Measurements from ENCODE around the gene PIGN.

Gene PIGN, protein sequence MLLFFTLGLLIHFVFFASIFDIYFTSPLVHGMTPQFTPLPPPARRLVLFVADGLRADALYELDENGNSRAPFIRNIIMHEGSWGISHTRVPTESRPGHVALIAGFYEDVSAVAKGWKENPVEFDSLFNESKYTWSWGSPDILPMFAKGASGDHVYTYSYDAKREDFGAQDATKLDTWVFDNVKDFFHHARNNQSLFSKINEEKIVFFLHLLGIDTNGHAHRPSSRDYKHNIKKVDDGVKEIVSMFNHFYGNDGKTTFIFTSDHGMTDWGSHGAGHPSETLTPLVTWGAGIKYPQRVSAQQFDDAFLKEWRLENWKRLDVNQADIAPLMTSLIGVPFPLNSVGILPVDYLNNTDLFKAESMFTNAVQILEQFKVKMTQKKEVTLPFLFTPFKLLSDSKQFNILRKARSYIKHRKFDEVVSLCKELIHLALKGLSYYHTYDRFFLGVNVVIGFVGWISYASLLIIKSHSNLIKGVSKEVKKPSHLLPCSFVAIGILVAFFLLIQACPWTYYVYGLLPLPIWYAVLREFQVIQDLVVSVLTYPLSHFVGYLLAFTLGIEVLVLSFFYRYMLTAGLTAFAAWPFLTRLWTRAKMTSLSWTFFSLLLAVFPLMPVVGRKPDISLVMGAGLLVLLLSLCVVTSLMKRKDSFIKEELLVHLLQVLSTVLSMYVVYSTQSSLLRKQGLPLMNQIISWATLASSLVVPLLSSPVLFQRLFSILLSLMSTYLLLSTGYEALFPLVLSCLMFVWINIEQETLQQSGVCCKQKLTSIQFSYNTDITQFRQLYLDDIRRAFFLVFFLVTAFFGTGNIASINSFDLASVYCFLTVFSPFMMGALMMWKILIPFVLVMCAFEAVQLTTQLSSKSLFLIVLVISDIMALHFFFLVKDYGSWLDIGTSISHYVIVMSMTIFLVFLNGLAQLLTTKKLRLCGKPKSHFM

DNA sequence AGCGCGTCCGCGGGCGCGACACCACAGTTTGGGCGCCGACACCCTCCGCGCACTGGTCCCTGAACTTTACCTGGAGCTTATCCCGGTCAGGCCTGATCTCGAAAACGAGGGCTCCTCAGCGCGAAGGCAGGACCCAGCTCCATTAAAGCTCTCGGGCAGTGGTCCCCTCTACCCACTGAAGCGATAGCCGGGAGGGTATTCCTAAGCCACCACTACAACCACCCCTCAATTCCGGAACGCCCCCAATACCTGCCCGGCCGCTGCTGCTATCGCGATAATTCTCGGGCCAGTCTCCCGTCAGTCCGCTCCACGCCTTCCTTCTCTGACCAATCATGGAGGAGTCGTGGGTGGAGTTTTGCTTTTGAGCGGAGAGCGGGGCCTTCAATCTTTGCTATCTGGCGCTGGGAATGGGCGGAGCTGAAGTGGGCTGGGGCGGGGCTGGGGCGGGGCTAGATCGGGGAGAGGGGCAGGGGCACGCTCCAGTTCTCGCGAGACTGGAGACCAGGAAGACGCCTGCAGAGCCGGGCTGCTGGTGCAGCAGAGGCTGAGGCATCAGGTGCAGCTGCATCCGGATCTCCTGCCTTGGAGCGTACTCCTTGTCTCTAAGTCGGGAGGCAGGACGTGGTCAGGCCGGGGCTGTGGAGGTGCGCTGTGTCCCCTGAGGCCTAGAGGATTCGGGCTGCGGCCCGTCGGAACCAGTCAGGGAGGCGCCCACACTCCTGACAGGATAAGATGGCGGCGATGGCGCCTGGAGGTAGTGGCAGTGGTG lies at the start of gene PIGN, which contains the start of gene RELCH:
TSS of gene PIGN (minus strand) at position 283 of the 769 bp plus-strand sequence. CDS start 25,703 bp downstream, outside the sequence.
TSS of gene RELCH (plus strand) at position 482 of the 769 bp plus-strand sequence. CDS start at position 733, 251 bp downstream.
- peak; percentile 98 for DNase-seq (ENCODE audit: low spot score)

DNA sequence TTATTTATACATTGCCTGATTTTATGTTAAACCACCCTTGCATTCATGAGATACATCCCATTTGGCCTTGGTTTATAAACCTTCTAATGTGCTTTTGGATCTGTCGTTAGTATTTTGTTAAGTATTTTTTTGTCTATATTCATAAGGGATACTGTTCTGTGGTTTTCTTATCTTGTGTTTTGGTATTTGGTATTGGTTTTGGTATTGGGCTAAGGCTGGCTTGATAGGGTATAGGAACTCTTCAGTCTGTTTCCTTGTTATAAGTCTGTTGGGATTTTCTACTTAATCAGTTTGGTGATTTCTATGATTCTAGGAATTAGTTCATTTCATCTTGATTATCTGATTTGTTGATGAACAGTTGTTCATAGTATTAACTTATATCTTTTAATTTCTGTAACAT lies 49.4 kb upstream of the PIGN start:
- DNase-seq (ENCODE audit: low spot score), result no peak

DNA sequence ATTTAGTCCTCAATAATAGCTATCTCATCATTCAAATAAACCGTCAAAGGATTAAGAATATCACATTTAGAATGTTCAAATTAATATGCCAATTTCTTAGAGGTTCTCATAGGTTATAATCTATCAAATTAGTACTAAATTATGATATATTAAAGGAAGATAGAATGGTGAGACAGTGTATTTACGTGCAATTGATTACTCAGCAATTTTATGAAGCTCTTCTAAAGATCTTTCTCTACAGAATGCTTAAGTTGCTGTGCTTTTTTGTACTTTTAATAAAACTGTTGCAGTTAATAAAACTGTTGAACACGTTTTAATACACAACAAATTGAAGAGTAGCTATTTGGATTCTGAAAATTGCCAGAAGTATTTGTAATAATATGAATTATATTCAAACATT lies 39.2 kb upstream of the PIGN start:
- no peak for DNase-seq (ENCODE audit: low spot score)

DNA sequence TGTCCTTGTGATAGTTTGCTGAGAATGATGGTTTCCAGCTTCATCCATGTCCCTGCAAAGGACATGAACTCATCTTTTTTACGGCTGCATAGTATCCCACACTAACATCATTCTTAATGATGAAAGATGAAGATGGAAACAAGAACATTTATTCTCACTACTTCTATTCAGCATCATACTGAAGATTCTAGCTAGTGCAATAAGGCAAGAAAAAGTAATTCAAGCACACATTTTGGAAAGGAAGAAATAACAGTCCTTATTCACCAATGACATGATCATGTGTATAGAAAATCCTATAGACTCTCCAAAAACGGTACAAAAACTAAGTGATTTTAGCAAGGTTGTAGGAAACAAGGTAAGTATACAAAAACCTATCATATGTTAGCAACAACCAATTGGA lies 37.4 kb upstream of the PIGN start:
- no peak for DNase-seq (ENCODE audit: low spot score)

DNA sequence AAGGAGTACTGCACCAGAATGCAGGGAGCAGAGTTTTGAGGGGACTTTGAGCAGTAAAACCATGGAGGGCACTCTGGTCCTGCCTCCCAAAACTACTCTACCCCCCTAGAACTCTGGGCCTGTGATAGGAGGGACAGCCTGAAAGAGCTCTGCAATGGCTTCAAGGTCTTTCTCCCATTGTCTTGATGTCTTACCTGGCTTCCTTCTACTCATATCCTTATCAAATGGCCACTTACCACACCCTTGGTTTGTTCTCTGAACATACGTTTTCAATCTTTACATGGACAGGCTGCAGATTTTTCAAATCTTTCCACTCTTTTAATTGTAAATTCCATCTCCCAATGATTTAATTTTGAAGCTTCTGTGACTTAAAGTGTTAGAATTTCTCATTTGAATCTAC lies 27.9 kb upstream of the PIGN start:
- no peak for DNase-seq (ENCODE audit: low spot score)

DNA sequence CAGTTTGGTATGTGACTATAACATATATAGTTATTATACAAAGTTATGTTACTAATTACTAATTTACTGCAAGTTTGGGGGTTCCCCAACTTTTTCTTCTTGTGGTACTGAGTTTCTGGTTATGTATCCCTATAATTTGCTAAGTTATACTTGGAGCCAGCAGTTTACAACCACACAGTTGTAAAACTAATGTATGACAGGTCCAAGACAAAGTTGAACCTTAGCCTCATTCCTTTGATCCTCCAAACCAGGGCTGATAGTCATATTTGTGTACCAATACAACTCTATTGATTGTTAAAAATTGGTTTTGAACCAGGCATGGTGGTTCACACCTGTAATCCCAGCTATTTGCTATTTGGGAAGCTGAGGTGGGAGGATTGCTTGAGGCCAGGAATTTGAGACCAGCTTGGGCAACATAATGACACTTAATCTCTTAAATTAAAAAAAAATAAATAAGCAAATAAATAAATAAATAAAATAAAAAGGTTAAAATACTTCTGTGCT lies 24.5 kb upstream of the PIGN start:
- DNase-seq (ENCODE audit: low spot score), result no peak

DNA sequence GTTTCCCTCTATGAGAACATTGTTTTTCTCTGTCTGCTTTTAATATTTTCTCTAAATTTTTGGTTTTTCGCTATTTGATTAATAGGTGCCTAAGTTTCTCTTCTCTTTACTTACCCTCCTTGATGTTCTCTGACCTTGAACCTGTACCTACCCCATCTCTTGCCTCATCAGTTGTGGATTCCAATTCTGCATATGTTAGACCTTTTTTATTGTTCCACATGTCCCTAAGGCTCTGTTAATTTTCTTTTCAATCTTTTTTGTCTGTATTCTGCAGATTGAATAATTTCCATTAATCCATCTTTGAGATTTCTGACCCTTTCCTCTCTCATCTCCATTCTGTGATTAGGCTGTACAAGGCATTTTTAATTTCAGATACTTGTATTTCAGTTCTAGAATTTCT lies 23.3 kb upstream of the PIGN start:
- no peak for DNase-seq (ENCODE audit: low spot score)

DNA sequence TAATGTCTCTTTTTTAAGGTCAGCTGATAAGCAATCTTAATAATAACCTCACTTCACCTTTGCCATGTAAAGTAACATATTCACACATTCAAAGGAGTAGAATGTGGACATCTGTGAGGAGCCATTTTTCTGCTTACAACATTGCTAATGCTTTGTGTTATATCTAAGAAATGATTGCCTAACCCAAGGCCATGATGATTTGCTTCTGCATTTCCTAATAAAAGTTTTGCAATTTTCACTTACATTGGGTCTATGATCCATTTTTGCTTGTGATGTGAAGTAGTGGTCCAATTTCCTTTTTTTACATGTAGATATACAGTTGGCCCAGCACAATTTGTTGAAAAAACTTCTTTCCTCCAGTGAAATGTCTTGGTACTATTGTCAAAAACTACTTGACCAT lies 22.2 kb upstream of the PIGN start:
- no peak for DNase-seq (ENCODE audit: low spot score)

DNA sequence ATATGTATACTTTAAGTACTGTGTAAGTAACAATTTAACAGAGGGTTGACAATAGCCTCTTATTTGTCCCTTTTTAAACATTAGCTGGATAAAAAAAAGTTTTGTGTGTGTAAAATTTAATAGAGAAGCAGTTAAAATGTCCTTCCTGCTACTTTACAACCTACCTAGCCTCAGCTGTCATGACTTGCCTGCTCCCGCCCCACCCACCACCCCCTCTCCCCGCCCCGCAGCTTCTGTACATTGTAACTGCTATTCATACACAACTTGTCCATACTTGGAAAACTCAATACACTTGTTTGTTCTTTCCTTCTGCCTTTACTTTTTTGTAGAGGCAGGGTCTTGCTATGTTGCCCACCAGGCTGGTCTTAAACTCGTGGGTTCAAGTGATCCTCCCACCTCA lies 19.7 kb upstream of the PIGN start:
- no peak for DNase-seq (ENCODE audit: low spot score)

DNA sequence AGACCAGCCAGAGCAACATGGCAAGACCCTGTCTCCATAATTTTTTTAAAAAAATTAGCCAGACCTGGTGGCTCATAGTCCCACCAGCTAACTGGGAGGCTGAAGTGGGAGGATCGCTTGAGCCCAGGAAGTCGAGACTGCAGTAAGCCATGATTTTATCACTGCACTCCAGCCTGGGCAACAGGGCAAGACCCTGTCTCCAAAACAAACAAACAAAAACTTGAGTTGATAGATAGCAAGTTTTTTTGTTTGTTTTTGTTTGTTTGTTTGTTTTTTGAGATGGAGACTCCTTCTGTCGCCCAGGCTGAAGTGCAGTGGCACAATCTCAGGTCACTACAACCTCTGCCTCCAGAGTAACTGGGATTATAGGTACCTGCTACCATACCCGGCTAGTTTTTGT lies 19.0 kb upstream of the PIGN start:
- DNase-seq (ENCODE audit: low spot score), result no peak

DNA sequence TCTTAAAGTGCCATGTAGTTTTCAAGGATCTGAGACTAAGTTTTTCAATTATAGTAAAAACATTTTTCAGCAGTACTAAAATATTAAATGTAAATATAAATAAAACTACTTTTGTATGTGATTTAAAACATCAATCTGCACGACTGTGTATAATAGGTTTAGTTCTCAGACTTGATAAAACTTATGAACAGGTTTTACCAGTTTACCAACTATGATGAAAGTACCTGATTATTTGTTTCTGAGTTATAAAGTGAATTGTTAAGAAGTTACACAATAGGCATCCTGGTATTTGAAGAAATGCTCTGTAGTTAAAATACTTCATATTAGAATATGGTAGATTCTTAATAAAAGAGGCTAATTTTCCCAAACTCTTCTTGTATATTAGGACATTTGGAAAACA lies 15.0 kb upstream of the PIGN start:
- no peak for DNase-seq (ENCODE audit: low spot score)

DNA sequence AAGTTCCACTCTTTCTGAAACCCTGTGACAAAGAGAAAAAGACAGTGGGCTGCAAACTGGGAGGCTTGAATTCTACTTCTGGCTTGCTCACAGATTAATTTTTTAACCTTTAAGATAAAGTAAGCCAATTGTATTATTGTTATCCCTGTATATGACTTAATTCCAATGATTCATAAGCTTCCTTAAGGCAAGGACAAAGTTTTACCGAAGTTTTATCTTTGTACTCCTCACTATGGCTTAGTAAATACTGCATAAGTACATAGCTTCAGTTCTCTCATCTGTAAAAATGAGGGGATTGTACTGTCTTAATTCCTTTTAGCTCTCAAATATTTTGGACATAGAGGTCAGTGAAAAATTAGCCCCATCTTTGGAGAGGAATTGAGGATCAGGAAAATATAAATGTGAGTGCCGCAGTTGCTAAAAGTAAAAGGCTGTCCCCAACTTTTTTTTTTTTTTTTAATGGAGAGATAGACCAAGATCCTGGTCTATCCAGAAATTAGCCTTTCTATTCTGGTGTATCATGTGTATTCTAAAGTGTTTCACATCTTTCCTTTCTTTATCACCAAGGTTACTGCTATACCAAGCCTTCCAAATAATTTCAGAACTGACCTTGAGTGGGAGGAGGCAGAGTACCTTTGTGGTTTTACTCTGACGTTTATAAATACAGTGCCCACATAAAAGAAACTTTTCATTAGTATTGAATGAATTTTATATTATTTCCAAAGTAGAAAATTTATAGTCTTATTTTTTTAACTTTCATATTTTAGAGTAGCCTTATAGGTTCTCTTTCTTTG lies 13.5 kb upstream of the PIGN start:
- no peak for DNase-seq (ENCODE audit: low spot score)

DNA sequence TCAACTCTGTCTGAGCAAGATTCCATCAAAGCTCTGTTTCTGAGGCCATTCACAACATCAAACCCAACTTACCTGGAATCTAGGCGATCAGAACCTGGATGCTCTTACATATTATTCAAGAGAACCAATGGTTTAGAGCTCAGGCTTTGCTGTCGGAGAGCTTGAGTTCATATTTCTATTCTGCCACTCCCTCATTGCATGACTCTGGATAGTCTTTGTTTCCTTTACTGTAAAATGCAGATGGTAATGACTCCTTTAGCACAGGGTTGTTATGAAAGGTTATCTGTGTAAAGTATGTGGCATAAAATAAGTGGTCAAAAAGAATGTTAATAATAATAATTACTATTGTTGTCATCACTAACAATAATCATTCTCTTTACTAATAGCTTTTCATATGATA lies 12.8 kb upstream of the PIGN start:
- no peak for DNase-seq (ENCODE audit: low spot score)

DNA sequence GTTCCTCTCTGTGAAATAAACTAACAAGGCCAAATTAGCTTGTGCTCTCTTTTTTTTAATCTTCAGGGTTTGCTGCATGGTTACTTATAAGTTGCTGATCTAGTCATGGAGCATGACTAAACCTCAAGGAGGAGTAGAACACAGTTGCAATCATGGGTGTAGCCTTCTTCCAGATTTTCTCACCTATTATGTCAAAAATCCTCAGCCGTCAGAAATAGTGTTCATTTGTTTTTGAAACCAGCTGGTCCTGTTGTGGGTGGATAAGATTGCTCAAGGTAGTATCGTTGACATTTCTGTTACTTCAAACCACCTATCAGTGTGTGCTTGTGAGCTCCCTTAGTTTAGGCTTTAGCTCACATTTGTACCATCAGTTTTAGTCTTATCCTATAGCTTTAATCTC lies 11.4 kb upstream of the PIGN start:
- no peak for DNase-seq (ENCODE audit: low spot score)

DNA sequence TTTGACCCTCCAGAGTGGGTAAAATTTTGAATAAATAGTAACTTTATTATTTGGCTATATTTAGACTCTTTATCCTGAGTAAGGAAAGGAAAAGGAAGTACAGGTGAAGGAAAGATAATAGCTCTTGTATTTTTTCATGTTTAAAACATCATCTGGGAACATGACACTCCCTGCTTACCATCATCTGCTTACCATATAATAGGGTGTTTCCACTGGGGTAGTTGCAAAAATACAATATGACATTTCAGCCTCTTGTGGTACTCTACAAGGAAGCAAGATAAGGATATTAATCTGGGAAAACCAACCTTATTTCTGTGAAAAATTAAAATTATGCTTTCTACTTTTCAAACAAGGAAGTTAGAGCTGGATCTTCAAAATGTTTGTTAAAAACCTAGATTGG lies 10.1 kb upstream of the PIGN start:
- no peak for DNase-seq (ENCODE audit: low spot score)

DNA sequence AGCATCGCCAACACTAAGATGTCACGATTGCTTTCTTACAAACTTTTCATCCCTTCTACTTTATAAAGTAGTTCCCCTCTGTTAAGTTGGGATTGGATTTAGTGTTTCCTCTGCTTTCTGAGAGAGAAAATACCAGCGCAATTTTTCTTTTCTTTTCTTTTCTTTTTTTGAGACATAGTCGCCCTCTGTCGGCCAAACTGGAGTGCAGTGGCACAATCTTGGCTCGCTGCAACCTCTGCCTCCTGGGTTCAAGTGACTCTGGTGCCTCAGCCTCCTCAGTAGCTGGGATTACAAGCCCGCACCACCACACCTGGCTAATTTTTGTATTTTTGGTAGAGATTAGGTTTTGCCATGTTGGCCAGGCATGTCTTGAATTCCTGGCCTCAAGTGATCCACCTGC lies 9.2 kb upstream of the PIGN start:
- no peak for DNase-seq (ENCODE audit: low spot score)

DNA sequence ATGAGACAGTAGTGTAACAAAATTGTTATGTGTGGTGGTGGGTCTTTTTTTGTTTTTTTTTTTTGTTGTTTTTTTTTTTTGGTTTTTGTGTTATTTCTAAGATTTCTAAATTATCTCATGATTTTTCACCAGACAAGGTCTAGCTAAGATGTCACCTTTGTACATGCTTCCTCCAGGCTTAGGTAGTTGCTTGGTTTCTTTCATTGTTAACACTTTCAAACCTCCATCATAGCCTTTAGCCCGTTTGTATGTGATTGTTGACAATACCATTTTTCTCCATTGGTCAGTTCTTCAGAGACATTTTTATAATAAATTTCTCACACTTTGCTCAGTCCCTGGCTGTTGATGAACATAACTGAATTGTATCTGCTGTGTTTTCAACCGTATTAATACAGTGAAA lies 2.4 kb upstream of the PIGN start:
- DNase-seq (ENCODE audit: low spot score), result no peak

DNA sequence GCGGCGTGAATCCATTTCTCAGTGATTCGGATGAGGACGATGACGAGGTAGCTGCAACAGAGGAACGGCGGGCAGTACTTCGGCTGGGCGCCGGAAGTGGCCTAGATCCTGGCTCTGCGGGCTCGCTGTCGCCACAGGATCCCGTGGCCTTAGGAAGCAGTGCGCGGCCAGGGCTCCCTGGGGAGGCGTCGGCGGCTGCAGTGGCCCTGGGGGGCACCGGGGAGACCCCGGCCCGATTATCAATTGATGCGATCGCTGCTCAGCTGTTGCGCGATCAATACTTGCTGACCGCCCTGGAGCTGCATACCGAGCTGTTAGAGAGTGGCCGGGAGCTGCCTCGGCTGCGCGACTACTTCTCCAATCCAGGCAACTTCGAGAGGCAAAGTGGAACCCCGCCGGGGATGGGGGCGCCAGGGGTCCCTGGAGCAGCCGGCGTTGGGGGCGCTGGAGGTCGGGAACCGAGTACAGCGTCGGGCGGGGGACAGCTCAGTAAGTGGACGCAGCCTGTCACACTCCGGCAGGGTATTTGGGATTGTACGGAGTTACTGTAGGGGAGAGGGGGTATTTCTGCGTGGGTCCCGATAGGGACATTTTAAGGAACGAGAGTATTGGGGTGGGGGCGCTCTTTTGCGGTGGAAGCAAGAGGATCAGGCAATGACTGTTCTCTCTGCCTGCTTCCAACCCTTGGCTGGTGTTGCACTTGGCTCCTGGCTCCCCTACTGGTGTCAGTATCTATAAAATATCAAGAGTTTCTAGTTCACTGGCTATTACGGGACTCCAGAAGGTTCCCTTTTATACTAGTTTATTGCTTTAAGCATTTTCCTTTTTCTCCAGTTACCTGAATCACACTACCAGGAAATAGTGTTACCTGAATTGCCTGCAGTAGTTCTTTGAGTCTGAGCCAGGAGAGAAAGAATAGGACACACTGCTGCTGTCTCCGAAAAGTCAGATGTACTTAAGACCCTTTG lies 971 bp upstream of the PIGN start:
- peak; percentile 29 for DNase-seq (ENCODE audit: low spot score)

DNA sequence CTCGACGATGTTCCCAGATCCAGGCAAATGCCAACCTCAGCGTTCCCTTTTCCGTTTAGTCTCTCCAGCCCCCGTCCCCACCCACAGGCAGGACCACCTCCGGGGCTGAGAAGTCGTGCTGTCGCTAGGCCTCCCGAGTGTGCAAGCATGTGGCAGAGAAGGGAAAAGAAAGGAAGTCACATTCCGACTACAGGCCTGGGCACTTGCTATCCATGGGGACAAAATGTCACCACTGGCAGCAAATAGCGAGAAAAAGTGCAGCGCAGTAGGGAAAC lies 420 bp downstream of the PIGN start:
- DNase-seq (ENCODE audit: low spot score), result no peak

DNA sequence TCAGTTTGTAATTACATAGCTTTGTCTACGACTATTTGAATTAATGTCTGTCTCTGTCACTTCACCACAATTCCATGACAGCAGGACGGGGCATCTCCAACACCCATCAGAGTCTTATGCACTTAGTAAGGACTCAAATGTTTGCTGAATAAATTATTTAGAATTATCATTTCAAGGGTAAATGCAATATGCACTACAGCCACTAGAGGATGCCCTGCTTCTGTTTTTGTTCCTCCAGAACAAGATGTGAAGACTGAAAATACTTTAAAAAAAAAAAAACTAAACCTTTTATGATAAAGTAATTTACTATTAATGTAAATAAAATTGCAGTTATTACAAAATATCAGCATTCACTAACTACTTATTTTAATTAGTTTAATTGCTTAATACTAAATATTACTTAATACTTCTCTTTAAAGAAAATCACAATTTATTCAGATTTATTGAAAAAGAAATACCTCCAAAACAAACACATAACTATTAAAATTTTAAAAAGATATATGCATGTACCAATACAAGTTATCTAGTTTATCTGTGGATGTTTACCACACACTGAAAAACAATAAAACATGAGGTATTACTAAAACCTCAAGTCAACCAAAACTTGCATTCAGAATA lies 3.2 kb downstream of the PIGN start:
- DNase-seq (ENCODE audit: low spot score), result peak; percentile 74
